A172 (cell line): ENCODE data around the gene PPP1R14D. TPM values are rescaled to one million over a fixed set of nuclear protein-coding genes. Genes with fewer than 3 reads are reported as not detected.

Source experiments
- DNase-seq: peaks from one replicate; pipeline ENCODE4 v3.0.0-alpha.2; 2015; ENCODE audit warnings: low spot score
- total RNA-seq: library from RNA; depleted of rRNA; stranded (reverse); fragments of >200 nt; shearing (Covaris generic); gene quantifications from 2 replicates; pipeline ENCODE4 v1.2.3, GENCODE V29; 2014

The PPP1R14D gene
- total RNA-seq, 1 experiment from 2014 or later: not detected

DNA sequence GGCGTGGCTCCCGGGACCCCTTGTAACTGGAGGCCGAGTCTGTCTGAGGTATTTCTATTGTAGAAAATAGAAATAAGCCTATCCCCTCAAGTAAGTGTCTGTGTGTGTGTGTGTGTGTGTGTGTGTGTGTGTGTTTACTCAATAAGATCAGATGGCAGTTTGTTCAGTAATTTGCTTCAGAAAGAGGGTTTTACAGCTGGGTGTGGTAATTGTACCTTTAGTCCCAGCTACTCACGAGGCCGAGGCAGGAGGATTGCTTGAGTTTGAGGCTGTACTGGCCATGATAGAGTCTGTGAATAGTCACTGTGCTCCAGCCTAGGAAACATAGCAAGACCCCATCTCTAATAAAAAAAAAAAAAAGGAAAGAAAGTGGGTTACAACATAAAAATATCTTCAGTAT lies 24.0 kb upstream of the PPP1R14D start:
- DNase-seq: no peak

GRCh38 chr15:40850576-40851112 lies 22.1 kb upstream of the PPP1R14D start:
- no peak for DNase-seq

DNA sequence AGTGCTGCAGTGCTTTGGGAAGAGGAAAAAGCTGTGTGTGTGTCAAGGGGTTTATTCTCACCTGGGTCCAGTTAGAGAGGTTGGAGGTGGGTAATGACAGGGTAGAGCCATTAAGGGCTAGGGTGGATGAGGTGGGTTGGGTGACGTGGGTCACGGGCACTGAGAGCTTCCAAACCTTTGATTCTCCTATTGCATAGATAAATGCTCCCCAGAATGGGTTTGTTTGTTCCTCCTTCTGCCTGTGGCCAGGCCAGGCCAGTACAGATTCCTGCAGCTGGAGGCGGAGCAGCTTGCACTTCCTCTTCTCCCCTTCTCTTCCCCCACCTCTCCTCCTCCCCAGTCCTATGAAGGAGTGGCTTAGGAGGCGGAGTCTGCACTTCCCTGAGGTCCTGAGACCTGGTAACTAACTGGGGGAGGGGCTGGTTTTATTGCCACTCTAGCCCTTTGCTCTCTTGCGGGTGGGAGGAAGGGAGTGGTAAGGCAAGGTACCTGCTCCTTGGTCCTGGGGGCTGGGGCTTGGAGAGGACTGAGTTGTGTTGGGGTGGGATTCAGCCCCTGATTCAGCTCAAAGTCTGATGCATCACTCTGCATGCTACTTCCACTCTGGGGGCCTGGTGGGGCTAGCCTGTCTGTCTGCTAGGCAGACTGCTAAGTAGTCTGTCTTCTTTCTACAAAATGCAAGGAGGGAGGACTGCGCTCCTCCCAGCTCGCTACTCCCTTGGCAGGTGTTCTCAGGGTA lies 18.9 kb upstream of the PPP1R14D start:
- peak; percentile 68 for DNase-seq

DNA sequence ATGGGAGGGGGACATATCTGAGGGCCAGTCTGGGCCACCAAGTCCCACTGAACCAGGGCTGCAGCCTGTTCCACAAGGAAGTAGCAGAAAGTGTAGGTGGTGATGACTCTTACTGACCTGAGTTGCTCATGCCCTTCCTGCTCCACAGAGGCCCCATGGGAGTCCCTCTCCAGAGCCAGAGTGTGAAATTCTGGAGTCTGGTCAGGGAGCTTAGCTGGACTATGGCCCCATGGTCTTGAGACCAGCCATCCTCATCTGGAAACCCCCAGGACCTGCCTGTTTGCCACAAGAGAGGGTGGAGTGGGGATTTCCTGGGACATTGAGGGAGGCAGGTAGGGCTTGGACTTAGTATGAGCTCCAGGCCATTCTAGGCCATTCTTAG lies 18.3 kb upstream of the PPP1R14D start:
- no peak for DNase-seq

GRCh38 chr15:40845511-40846284 lies 17.2 kb upstream of the PPP1R14D start:
- DNase-seq: peak; percentile 68

- no peak for DNase-seq
Observed at GRCh38 chr15:40845036-40845435, 16.5 kb upstream of the PPP1R14D start.

- DNase-seq: no peak
Observed at GRCh38 chr15:40844696-40845030, 16.2 kb upstream of the PPP1R14D start.

- no peak for DNase-seq
Observed at GRCh38 chr15:40843885-40844695, 15.6 kb upstream of the PPP1R14D start, which contains the start of gene SPINT1. Gene SPINT1 (plus strand): TSS chr15:40844048. CDS start chr15:40844555, 507 bp downstream.

GRCh38 chr15:40843261-40843884 lies 14.9 kb upstream of the PPP1R14D start:
- no peak for DNase-seq

DNA sequence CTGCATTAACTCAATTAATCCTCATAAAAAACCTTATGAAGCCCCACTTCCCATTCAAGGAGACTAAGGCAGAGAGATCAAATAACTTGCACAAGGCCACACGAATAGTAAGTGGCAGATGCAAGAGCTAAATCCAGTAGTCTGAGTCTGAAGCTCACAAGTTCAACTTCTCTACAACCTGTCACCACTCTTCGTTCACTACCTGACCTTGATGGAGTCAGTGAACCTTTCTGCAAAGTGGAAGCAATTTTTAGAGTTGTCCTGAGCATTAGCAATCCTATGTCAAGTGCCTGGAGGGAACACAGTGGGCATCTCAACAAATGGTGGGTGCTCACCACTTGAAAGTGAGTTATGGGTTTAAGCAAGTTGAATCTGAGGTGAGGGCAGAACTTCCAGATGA lies 13.2 kb upstream of the PPP1R14D start:
- DNase-seq: no peak

- DNase-seq: no peak
Observed at GRCh38 chr15:40838756-40839155, 10.2 kb upstream of the PPP1R14D start.

DNA sequence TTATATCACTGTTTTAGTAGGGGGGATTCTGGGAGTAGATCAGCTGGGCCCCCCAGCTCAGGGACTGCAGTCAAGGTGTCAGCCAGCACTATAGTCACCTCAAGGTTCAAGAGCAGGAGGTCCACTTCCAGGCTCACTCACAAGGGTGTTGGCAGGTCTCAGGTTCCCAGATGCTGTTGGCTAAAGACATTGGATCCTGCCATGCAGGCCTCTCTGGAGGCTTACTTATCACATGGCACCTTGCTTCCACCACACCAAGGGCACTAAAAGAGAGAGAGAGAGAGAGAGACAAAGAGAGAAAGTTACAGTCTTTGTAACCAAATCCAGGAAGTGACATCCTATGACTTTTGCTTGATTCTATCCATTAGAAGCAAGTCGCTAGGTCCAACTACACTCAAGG lies 7.5 kb upstream of the PPP1R14D start:
- no peak for DNase-seq

GRCh38 chr15:40832903-40833302 lies 4.4 kb upstream of the PPP1R14D start:
- DNase-seq: no peak

DNA sequence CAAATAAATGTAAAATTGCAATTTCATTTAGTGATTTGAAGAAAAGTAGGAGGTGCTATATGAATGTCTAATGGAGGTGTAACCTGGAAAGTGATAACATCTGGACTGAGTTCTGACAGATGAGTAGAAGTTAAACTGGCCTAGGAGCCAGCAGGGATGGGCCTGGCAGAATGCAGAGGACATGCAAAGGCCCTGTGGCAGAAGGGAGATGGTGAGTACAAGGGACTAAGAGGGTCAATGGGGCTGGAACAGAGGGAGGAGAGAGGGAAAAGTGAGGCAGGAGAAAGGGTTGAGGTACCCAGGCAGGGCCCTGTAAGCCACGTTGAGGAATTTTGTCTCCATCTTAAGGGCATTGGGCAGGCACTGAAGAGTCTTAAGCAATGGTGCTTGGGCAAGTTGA lies 3.4 kb upstream of the PPP1R14D start:
- DNase-seq: no peak

GRCh38 chr15:40830884-40831283 lies 2.4 kb upstream of the PPP1R14D start:
- DNase-seq: no peak

GRCh38 chr15:40829115-40829514 lies 607 bp upstream of the PPP1R14D start:
- DNase-seq: no peak

- DNase-seq: no peak
Observed at GRCh38 chr15:40826423-40827075, 2.0 kb downstream of the PPP1R14D start.

GRCh38 chr15:40825661-40826422 lies 2.7 kb downstream of the PPP1R14D start:
- DNase-seq: peak; percentile 78

- no peak for DNase-seq
Observed at GRCh38 chr15:40823572-40824343, 4.8 kb downstream of the PPP1R14D start.

GRCh38 chr15:40821195-40821594 lies 7.3 kb downstream of the PPP1R14D start:
- no peak for DNase-seq
